Kidney capillary endothelial cell (primary cell): ENCODE data around the gene AGFG2.
A peak's percentile ranks its signal among the peaks of the same experiment; 100 is the strongest.

Experiments used
- DNase-seq: peaks from one replicate; pipeline ENCODE4 v3.0.0-alpha.2; 2018; ENCODE audit warnings: low spot score

The AGFG2 gene

GRCh38 chr7:100586266-100587025 is 47.4 kb downstream of the AGFG2 start, which contains the start of gene FBXO24:
Gene FBXO24, plus strand, starts transcription at chr7:100586328. Its CDS starts 298 bp downstream, at chr7:100586626.
- DNase-seq, result peak; percentile 99

GRCh38 chr7:100588438-100588837 is 49.4 kb downstream of the AGFG2 start:
- DNase-seq, result peak; percentile 44

GRCh38 chr7:100589341-100589947 is 50.4 kb downstream of the AGFG2 start:
- no peak for DNase-seq

- no peak for DNase-seq
Observed at GRCh38 chr7:100590077-100590737, 51.2 kb downstream of the AGFG2 start.

- DNase-seq, result no peak
Observed at GRCh38 chr7:100591596-100591995, 52.6 kb downstream of the AGFG2 start.

- no peak for DNase-seq
Observed at GRCh38 chr7:100595188-100595587, 56.2 kb downstream of the AGFG2 start.

GRCh38 chr7:100598425-100598824 is 59.4 kb downstream of the AGFG2 start:
- DNase-seq, result no peak

GRCh38 chr7:100599911-100600729 is 61.1 kb downstream of the AGFG2 start:
- DNase-seq, result no peak

- DNase-seq, result no peak
Observed at GRCh38 chr7:100600730-100601038, 61.7 kb downstream of the AGFG2 start.

- no peak for DNase-seq
Observed at GRCh38 chr7:100602889-100603725, 64.1 kb downstream of the AGFG2 start.

- no peak for DNase-seq
Observed at GRCh38 chr7:100603726-100604027, 64.7 kb downstream of the AGFG2 start.

- peak; percentile 30 for DNase-seq
Observed at GRCh38 chr7:100604028-100604975, 65.3 kb downstream of the AGFG2 start.

- DNase-seq, result no peak
Observed at GRCh38 chr7:100604976-100605911, 66.2 kb downstream of the AGFG2 start.

GRCh38 chr7:100606313-100606712 is 67.3 kb downstream of the AGFG2 start:
- DNase-seq, result no peak

- DNase-seq, result no peak
Observed at GRCh38 chr7:100607111-100607510, 68.1 kb downstream of the AGFG2 start.

- DNase-seq, result no peak
Observed at GRCh38 chr7:100609958-100610357, 71.0 kb downstream of the AGFG2 start.

- DNase-seq, result peak; percentile 99
Observed at GRCh38 chr7:100611983-100612729, 73.2 kb downstream of the AGFG2 start, which contains the start of gene MOSPD3. Gene MOSPD3, plus strand, starts transcription at chr7:100612540. Its CDS starts 252 bp downstream, at chr7:100612792.

- no peak for DNase-seq
Observed at GRCh38 chr7:100612730-100613390, 73.9 kb downstream of the AGFG2 start.
